Spleen (tissue), 7 donors: ENCODE measurements around the gene FYN.

ENCODE experiments used
- CTCF ChIP-seq, 11 experiments: fragments of 200-600 bp in 7 of 11; fragments of 450-650 bp in 4 of 11; sonication (generic) in 4 of 11; IDR thresholded peaks in 8 of 11; conservative IDR thresholded peaks in 3 of 11; 1 replicate in 7 of 11; 2 replicates in 4 of 11; pipeline versions ENCODE4 v1.4.0 to v1.8.0; 2016 to 2021; ENCODE audit warnings: antibody characterized with exemption in 11 of 11, inconsistent platforms in 4 of 11, mild to moderate bottlenecking in 1 of 11
- POLR2A ChIP-seq, 3 donors: fragments of 450-650 bp; IDR thresholded peaks; one replicate each; pipeline ENCODE4 v1.5.1; 2017; ENCODE audit warnings: antibody characterized with exemption in 3 of 3, mild to moderate bottlenecking in 1 of 3
- POLR2AphosphoS5 ChIP-seq, 3 donors: sonication (generic); formaldehyde crosslinking; IDR thresholded peaks; one replicate each; pipeline ENCODE4 v1.5.1; 2017; ENCODE audit warnings: antibody characterized with exemption in 3 of 3
- donor health status: DM: no; HTN: no; CAD: no; lungs with moderate emphysema.
- donor health status: DM: no; HTN: no; CAD: no.
- donor health status: DM: no; HTN: no; CAD: no.

- TF ChIP-seq POLR2A (IDR thresholded peaks at IDR 0.05) (no peak), CTCF (IDR thresholded peaks at IDR 0.05 in 8 of 11, conservative IDR thresholded peaks at IDR 0.05 in 3 of 11) (no peak), POLR2AphosphoS5 (IDR thresholded peaks at IDR 0.05) (peak in 2 of 3 donors; percentile 47 to 58)
Measured at GRCh38 chr6:111739257-111739696, 134.0 kb downstream of the FYN start.
